ENCODE data around the gene COMT.

GRCh38 chr22:19981171-19981960, 39.8 kb downstream of the COMT start:
- TF ChIP-seq POLR2A (IDR thresholded peaks at IDR 0.05; ENCODE audit: low read depth, low read length) = no peak
- TF ChIP-seq POLR2AphosphoS5 (IDR thresholded peaks at IDR 0.05; ENCODE audit: low read depth, low read length) = no peak

All from GM12892 (cell line).